IPS-11a (cell line): ENCODE measurements around the gene TLN1.

Experiments used
- H3K4me3 ChIP-seq: one replicate; pipeline ENCODE4 v1.5.1; 2013; ENCODE audit warnings: low read depth, low read length, control low read depth

TLN1 gene, protein sequence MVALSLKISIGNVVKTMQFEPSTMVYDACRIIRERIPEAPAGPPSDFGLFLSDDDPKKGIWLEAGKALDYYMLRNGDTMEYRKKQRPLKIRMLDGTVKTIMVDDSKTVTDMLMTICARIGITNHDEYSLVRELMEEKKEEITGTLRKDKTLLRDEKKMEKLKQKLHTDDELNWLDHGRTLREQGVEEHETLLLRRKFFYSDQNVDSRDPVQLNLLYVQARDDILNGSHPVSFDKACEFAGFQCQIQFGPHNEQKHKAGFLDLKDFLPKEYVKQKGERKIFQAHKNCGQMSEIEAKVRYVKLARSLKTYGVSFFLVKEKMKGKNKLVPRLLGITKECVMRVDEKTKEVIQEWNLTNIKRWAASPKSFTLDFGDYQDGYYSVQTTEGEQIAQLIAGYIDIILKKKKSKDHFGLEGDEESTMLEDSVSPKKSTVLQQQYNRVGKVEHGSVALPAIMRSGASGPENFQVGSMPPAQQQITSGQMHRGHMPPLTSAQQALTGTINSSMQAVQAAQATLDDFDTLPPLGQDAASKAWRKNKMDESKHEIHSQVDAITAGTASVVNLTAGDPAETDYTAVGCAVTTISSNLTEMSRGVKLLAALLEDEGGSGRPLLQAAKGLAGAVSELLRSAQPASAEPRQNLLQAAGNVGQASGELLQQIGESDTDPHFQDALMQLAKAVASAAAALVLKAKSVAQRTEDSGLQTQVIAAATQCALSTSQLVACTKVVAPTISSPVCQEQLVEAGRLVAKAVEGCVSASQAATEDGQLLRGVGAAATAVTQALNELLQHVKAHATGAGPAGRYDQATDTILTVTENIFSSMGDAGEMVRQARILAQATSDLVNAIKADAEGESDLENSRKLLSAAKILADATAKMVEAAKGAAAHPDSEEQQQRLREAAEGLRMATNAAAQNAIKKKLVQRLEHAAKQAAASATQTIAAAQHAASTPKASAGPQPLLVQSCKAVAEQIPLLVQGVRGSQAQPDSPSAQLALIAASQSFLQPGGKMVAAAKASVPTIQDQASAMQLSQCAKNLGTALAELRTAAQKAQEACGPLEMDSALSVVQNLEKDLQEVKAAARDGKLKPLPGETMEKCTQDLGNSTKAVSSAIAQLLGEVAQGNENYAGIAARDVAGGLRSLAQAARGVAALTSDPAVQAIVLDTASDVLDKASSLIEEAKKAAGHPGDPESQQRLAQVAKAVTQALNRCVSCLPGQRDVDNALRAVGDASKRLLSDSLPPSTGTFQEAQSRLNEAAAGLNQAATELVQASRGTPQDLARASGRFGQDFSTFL (N-terminal part only)

DNA sequence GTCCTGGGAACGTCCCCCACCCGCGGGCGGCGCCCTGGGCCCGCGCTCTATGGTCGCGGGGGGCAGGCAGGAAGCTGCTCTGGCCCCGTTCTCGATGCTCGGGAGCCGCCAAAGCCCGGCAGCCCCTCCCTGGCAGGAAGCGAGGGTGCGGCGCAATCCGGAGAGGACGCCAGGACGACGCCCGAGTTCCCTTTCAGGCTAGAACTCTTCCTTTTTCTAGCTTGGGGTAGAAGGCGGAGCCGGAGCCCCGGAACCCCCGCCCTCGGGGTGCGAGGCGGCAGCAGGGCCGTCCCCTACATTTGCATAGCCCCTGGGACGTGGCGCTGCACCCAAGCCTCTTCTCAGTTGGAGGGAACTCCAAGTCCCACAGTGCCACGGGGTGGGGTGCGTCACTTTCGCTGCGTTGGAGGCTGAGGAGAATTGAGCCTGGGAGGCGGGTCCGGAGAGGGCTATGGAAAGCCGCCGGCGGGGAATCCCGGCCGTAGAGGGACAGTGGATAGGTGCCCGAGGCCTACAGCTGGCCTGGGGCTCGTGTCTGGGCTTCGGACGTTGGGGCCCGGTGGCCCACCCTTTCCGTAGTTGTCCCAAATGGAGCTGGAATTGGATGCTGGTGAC lies at the start of gene TLN1, which contains the start of gene CREB3:
TSS of gene TLN1 (minus strand) at position 11 of the 615 bp plus-strand sequence. CDS start 6,501 bp downstream, outside the sequence.
TSS of gene CREB3 (plus strand) at position 482 of the 615 bp plus-strand sequence. CDS start at position 589, 107 bp downstream.
- peak within 1 kb of the TSS; percentile 77 for H3K4me3 ChIP-seq

DNA sequence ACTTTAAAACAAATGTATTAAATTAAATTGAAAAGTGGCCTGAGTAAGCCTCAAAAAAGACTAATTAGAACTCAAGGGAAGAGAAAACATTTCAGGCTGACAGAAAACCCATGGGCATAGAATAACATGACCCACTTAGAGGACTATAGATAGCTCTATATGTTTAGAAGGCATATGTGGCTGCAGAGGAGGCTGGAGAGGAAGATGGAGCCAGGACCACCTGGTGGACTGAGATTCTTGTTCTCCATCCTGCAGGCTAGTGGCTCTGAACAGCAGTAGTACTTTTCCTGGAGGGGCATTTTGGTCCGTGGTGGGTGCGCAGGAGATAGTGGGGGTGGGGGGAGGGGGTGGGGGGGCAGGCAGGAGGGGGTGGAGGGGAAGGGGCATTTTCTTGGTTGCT lies 49.1 kb upstream of the TLN1 start:
- no peak overlapping the region for H3K4me3 ChIP-seq

DNA sequence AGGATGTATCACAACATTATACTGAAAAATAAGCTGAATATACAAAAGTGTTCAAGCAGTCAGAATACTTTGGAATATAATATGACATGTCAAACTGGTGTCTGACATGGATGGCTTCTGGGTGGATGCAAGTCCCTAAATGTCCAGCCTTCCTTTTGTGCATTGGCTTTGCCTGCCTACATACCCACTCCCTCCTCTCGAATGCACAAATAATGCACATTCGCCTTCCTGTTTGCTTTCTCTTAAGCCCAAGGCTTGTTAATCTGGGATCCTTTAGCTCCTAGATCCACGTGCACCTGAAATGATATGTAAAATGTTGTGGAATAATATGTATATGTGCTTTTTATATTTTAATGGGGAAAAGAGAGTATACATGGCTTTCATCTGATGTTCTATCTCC lies 46.5 kb upstream of the TLN1 start:
- no peak overlapping the region for H3K4me3 ChIP-seq

DNA sequence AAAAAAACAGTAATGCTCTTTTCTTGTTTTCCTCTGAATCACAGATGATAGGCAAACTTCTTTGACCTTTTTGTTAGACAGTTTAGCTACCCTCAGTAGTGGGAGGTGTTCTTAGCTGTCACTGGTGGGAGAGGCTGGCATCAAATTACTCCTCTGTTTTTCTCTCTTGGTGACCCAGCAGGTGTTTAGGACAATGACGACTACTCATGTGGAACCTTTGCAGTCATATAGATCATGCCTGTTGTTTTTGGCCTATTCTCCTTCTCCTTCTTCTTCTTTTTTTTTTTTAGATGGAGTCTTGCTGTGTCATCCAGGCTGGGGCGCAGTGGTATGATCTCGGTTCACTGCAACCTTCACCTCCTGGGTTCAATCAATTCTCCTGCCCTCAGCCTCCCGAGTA lies 44.0 kb upstream of the TLN1 start:
- H3K4me3 ChIP-seq, result no peak overlapping the region

DNA sequence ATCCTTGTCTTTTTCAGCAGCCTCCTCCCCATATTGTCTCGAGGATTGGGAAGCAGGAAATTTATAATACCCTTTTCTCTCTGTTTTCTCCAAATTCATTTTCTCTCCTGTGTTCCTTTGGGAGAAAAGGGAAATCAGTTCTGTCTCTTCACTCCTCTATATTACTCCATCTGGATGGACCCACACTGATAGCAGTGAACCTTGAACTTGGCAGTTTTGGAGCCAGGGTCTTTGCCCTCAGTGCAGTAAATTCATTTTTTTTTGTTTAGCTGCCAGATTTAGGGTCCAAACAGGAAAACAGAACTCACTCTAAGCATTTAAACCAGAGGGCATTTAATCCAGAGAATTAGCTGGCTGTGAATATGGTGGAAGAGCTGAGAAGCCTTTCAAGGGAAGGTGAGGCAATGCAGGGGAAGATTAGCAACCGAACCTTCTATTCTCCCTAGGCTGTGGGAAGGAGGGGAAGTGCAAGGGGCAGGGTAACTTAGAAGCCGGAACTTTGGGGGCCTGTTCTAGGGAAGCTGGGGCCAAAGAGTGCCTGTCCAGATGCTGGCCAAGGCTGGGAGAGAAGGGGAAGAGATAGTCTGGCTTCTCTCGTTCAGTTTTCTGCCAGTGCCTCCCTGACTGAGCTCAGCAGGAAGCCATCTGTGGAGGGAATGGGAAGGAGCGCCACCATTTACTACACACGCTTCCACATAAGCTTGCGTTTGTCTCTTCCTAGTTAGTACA lies 43.1 kb upstream of the TLN1 start:
- H3K4me3 ChIP-seq, result no peak overlapping the region

DNA sequence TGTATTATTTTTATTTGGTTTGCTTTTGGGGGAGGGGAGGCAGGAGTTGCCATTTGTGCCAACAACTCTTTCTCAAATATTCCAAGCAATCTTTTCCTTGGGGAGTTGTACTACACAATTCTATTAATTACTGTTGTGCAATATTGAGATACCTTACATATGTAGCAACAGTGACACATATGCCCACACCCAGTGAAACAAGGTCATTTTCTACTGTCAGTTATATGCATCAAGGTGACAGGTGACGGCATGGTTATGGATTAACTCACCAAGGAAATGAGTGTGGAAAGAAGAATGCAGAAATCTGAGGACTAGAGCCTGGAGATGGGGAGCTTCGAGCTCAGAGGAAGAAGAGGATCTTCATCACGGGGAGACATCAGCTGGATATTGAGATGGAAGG lies 39.9 kb upstream of the TLN1 start:
- no peak overlapping the region for H3K4me3 ChIP-seq

DNA sequence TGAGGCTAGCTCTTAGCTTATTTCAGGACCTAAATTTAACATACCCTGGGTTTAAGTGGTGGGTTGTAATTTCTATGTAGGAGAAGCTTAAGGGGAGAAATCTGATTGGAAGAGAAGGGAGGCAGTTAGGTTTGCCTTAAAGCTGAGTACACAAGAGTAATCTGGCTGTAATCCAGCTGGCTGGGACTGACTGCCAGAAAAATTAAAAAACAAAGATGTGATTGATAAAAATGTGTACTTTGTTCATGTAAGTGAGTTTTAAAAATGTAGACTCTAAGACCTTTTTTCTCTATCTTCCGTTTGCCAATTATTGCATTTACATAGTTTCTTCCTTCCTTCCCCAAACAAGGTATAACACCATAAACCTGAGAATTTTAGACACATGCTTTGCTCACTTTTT lies 39.5 kb upstream of the TLN1 start:
- H3K4me3 ChIP-seq, result no peak overlapping the region

DNA sequence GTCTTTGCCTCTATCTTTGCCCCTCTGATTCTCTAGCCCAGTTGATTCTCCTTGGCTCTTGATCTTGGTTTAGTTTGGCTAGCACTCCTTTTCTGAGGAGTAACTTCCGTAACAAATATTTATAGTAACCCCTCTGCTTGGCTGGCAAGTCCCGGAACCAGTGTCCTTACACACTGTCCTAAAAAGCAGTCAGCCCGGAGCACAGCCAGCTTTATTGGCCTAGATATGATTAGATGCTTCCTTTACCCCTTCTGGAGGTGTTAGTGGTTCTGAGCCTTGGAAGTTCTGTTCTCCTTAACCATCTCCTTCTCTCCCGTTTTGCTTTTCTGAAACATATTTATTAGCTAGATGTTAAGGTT lies 39.1 kb upstream of the TLN1 start:
- H3K4me3 ChIP-seq, result no peak overlapping the region

DNA sequence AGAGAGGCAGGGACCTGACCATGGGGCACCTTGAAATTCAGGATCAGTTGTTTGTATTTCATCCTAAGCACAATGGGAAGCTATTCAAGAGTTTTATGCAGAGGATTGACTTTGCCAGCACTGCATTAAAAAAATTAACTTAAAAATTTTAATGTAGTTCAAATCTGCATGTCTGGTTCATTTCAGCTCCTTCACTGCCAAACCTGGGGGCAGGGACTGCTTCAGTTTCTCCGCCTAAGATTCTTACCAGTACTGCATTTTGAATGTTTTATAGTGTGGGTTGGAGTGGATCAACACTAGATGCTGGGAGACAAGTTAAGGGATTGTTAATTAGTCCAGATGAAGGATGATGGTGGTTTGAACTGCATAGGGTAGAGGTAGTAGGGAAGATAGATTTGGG lies 37.8 kb upstream of the TLN1 start:
- no peak overlapping the region for H3K4me3 ChIP-seq

DNA sequence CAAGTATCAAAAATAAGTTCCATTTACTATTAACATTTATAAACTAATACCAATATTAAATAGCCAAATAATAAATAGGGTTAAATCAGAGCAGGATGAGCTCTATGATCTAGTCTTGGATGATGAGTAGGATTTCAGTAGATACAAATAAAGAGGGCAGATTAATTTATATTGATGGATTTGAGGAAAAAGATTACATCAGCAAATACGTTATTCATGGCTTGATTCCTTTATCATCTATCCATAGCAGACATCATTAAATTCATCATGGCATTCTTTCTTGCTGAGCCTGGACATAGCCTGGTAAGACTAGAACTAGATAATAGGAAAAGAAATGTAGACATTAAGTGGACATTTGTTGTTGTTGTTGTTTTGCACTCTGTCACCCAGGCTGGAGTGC lies 35.5 kb upstream of the TLN1 start:
- no peak overlapping the region for H3K4me3 ChIP-seq

DNA sequence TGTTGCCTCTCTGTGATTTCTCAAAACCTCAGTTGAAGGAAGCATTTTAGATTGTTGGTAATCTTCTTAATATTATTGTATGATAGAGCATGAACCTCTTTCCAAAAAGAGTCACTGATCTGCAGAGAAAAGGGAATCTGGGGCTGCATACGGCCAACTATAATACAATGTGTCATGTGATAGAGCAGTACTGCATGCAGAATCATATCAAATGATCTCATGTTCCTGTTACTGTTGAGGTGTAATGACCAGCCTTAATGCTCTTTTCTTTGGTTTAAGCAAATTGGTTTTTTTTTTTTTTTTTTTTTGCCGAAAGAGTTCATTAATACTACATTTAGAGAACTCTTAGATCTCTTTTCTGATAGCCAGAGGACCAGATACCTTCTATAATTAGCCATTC lies 35.0 kb upstream of the TLN1 start:
- H3K4me3 ChIP-seq, result no peak overlapping the region

DNA sequence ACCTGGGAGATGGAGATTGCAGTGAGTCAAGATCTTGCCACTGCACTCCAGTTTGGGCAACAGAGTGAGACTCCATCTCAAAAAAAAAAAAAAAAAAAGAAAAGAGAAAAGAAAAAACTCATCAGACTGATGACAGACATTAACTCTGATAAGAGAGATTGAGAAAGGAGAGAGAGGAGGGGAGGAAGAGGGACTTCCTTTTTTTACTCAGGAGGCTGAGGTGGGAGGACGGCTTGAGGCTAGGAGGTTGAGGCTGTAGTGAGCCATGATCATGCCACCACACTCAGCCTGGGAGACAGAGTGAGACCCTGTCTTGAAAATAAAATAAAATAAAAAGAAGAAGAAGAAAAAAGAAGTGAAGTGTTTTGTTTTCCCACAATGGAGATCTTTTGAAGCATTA lies 31.8 kb upstream of the TLN1 start:
- H3K4me3 ChIP-seq, result no peak overlapping the region

DNA sequence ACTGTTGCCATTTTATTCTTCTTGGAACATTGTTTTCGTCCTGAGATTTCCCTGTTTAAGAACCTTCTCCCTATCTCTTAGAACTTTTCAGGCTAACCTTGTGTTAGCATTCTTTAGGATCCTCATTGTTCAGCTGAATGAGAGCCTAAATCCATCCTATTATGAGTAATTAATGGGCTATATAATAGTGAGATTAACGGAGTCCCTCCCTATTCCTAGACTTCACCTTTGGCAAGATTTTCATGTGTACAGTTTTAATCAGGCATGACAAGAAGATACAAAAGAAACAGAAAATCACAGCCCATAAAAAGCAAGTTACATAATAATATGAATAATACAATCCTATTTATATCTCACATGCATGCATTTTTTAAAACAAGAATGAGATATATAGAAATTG lies 31.2 kb upstream of the TLN1 start:
- H3K4me3 ChIP-seq, result no peak overlapping the region

DNA sequence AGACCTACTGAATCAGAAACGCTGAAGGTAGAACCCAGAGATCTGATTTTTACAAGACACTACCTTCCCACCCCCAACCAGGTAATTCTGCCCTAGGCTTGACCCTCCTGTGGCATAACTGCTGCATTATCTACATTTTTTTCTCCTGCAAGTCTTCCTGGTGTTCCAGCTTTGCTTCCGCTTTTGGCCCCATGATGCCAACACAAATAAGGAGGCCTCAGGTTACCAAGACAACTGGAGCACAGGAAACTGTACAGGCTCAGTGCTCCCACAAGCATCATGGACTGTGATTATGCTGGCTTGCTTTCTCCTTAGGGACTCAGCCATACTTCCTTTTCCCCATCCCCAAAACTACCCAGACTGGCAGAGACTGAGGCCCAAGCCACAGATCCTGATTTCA lies 28.7 kb upstream of the TLN1 start:
- no peak overlapping the region for H3K4me3 ChIP-seq

DNA sequence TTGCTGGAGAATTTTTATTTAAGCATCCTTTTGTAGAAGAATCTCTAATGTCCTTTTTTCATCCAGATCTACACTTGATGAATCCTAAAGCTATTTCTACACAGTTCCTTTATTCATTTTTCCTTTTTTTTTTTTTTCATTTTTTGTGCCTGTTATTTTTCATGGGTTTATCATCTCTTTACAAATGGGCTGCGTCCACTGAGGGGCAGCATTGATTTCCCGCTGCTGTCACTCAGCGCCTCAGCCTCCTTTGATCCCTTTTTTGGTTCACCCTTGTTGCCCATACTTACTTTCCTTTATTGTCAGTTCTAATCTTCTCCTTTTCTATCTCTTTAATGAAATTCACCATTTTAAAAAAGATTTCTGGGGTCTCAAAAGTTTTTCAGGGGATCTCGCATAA lies 27.8 kb upstream of the TLN1 start:
- no peak overlapping the region for H3K4me3 ChIP-seq

DNA sequence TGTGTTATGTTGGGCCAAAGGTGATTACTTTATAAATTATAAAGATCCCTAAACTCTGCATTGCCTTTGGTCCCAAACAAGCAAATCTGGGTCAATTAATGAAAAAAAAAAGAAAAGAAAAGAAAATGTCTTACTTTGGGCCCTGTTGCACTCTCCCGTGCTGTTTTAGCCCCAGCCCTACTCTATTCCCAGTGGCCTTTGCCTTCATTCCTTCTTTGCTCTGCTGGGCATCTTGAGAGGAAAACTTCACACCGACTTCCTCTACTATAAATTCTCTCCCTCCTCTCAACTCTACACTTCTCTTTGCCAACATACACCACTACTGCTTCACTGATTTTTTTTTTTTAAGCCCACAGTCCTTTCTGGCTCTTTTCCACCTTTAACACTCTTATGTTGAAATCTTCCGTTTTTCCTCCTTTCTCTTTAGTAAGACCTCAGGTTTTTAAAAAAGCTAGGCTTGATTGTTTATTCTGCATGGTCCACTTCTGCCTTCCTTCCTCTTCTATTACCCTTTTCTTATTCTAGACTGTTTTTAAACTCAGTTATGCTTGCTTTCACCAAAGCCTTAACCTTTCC lies 26.6 kb upstream of the TLN1 start:
- H3K4me3 ChIP-seq, result no peak overlapping the region

DNA sequence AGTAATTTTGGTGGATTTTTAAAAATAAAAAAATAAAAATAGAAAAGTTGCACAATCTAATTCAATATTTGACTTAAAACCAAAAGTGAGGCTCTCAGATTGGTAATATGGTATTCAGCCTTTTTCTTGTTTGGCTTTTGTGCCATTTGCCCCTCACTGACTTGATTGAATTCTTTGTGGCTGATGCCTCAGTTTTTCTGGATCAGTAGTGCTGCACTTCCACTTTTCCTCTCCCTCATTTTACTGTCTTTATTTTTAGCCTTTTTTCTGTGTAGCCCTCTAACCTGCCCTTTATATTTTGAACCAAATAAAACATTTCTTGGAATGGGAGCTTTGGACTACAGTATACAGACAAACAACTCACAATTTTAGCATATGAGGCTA lies 25.9 kb upstream of the TLN1 start:
- peak overlapping the region; percentile 79 for H3K4me3 ChIP-seq

DNA sequence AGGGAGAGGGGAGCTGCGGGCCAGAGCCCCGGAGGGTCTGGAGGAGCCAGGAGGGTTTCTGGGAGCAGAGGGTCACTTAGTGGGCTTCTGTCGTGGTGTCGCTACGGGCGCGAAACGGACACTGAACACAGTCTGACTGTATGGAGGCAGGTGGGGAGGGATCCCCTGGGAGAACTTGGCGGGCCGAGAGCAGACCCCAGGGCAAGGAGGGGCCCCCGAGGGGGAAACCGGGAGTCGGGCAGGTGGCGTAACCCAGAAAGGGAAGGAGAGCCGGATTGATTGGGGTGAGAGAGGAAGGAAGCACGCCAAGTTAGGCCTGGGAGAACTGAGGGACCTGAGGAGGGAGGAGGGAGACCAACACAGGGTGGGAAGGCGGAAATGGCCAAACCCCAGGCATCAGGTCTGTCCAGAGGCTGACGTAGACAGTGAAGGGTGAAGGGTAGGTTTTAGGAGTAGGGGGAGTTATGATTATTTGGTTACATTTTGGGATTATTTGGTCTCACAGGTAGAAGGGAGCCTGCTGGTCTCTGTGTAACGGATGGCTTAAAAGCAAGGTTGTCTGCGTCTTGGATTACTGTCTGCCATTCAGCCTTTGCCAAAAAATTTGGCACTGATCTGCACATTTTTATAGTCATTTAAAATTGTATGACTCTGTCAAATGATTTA lies 25.4 kb upstream of the TLN1 start:
- peak overlapping the region; percentile 79 for H3K4me3 ChIP-seq
